Lung (tissue), 12 donors: Measurements from ENCODE around the gene CPT2. TPM values are rescaled to one million over a fixed set of nuclear protein-coding genes. Genes with fewer than 3 reads are reported as not detected.

Source experiments
- ATAC-seq: fragments of 200-7000 bp; cut with Tn5 transposase; one replicate; pipeline ENCODE4 v1.9.1; 2020; ENCODE audit warnings: moderate number of reproducible peaks; ENCODE audit not compliant: insufficient read depth, low FRiP score
- DNase-seq, 3 donors: peaks; one replicate each; pipeline ENCODE4 v3.0.0-alpha.2; 2013 to 2017
- H3K27ac ChIP-seq, 2 donors: one replicate each; pipeline ENCODE4 v1.5.1; 2013; ENCODE audit warnings: mild to moderate bottlenecking in 2 of 2, moderate library complexity in 2 of 2, control low read depth in 1 of 2, inconsistent platforms in 1 of 2, low read depth in 1 of 2, low read length in 1 of 2
- H3K27me3 ChIP-seq, 3 donors: one replicate each; pipeline ENCODE4 v1.5.1; 2013; ENCODE audit warnings: low read length in 2 of 3; ENCODE audit not compliant: control insufficient read depth in 3 of 3, insufficient read depth in 3 of 3
- H3K36me3 ChIP-seq, 4 donors: one replicate each; pipeline ENCODE4 v1.5.1; 2013; ENCODE audit warnings: low read length in 4 of 4, mild to moderate bottlenecking in 1 of 4, moderate library complexity in 1 of 4; ENCODE audit not compliant: control insufficient read depth in 4 of 4, insufficient read depth in 4 of 4
- H3K4me1 ChIP-seq, 5 donors: one replicate each; pipeline ENCODE4 v1.5.1; 2013; ENCODE audit warnings: low read length in 5 of 5, mild to moderate bottlenecking in 2 of 5, moderate library complexity in 1 of 5; ENCODE audit not compliant: control insufficient read depth in 5 of 5, insufficient read depth in 5 of 5
- H3K4me3 ChIP-seq: one replicate; pipeline ENCODE4 v1.5.1; 2013; ENCODE audit warnings: mild to moderate bottlenecking, control low read depth, moderate library complexity
- H3K9ac ChIP-seq, 2 donors: one replicate each; pipeline ENCODE4 v1.5.1; 2013; ENCODE audit warnings: low read length in 2 of 2, control low read depth in 1 of 2; ENCODE audit not compliant: insufficient read depth in 1 of 2
- H3K9me3 ChIP-seq, 4 donors: one replicate each; pipeline ENCODE4 v1.5.1; 2013; ENCODE audit warnings: low read length in 3 of 4, mild to moderate bottlenecking in 1 of 4, moderate library complexity in 1 of 4; ENCODE audit not compliant: control insufficient read depth in 4 of 4, insufficient read depth in 3 of 4
- WGBS, 2 donors: extraction: QIAGEN DNeasy Blood & Tissue Kit; methylation state at CpG; one replicate each; pipeline ENCODE4 v1.1.7; 2013; 5-methylcytosine and 5-hydroxymethylcytosine counted together
- polyA plus RNA-seq, 2 donors: library from polyadenylated mRNA; stranded (reverse); fragments of 200-250 nt; gene quantifications; one replicate each; pipeline ENCODE4 v1.2.1, GENCODE V29; 2013
- total RNA-seq, 2 donors: library from RNA; depleted of rRNA in 1 of 2; stranded (reverse); fragments of >200 nt in 1 of 2; gene quantifications; one replicate each; pipeline ENCODE4 v1.2.1, GENCODE V29; 2014 to 2021
- TF ChIP-seq, protein P1 (sequence below): IDR thresholded peaks from 2 replicates; pipeline ENCODE4 v1.5.1; 2012; ENCODE audit warnings: mild to moderate bottlenecking; ENCODE audit errors: control extremely low read depth, extremely low read depth
- donor health status: control.
- donor health status: control.
- donor health status: Bipolar disorder and iron deficiency.
- donor health status: healthy.
- donor health status: DM: yes; HTN: yes; CAD: no.

Gene CPT2
- total and polyA plus RNA-seq, 4 donors = 11.5 to 26.4 (median 18.7) TPM

DNA sequence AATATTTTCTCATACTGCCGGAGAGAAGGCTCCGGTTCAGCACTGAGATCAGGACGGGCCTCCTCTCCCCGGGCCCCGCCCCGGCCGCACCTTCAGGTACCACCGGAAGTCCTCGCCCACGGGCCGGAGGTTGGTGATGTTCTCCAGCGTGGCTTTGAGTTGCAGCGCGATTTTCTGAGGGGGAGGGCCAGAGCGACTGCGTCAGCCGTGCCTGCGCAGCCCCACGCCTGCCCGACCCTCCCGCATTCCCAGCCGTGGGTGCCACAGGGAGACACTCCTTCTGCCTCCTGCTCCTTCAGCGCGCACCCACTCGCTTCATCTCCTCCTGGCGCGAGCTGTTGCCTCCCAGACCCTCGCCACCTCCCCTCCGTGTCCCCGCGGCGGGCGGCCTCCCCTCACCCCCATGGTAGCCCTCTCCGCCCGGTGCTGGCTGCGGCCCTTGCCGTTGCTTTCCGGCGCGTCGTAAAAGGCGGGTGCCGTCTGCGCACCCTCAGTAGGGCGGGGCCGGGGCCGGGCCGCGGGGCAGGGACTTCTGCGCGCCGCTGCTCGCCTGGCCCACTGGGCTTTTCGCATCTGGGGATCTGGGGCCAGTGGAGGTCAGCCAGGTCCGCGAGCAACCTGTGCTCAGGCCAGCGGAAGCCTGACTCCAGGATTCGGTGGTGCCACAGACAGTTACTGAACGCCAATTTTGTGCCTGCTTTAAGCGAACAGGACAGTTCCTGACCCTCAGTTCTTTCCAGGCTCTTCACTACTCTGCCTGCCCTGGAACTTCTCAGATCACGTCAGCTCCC is 23.7 kb downstream of the CPT2 start, which contains the start of gene CZIB:
TSS of gene CZIB (minus strand) at position 464 of the 791 bp plus-strand sequence. CDS start at position 405, 59 bp downstream.
- no peaks in the 10 kb centered on the region for H3K27me3 ChIP-seq
- WGBS, 2 donors = 1% methylated on average over 61 of the region's 61 CpGs
- ATAC-seq (peak; percentile 97), DNase-seq (peak; percentile 93 to 95 (median 93))
- H3K36me3 ChIP-seq = peaks cover 2 to 14% (median 8%) of the 10 kb centered on the region in 4 donors
- TF ChIP-seq, protein P1, sequence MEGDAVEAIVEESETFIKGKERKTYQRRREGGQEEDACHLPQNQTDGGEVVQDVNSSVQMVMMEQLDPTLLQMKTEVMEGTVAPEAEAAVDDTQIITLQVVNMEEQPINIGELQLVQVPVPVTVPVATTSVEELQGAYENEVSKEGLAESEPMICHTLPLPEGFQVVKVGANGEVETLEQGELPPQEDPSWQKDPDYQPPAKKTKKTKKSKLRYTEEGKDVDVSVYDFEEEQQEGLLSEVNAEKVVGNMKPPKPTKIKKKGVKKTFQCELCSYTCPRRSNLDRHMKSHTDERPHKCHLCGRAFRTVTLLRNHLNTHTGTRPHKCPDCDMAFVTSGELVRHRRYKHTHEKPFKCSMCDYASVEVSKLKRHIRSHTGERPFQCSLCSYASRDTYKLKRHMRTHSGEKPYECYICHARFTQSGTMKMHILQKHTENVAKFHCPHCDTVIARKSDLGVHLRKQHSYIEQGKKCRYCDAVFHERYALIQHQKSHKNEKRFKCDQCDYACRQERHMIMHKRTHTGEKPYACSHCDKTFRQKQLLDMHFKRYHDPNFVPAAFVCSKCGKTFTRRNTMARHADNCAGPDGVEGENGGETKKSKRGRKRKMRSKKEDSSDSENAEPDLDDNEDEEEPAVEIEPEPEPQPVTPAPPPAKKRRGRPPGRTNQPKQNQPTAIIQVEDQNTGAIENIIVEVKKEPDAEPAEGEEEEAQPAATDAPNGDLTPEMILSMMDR = no peak
- H3K4me1 ChIP-seq = peaks cover 0 to 17% (median 3%) of the 10 kb centered on the region in 5 donors
- peak within 1 kb of the TSS; percentile 74 to 94 for H3K9ac ChIP-seq
- peak within 1 kb of the TSS; percentile 92 for H3K4me3 ChIP-seq
- H3K9me3 ChIP-seq = no peaks in the 10 kb centered on the region
- peak within 1 kb of the TSS; percentile 96 to 99 for H3K27ac ChIP-seq

GRCh38 chr1:53220962-53221286 is 24.3 kb downstream of the CPT2 start:
- ATAC-seq (no peak), DNase-seq (no peak)
- peak overlapping the region; percentile 96 to 99 for H3K27ac ChIP-seq
- H3K4me3 ChIP-seq = peak overlapping the region; percentile 52
- H3K4me1 ChIP-seq = peaks cover 0 to 17% (median 3%) of the 10 kb centered on the region in 5 donors
- H3K27me3 ChIP-seq = no peaks in the 10 kb centered on the region
- H3K36me3 ChIP-seq = peaks cover 2 to 10% (median 8%) of the 10 kb centered on the region in 4 donors
- TF ChIP-seq, protein P1 = no peak
- WGBS, 2 donors = 48 to 49% methylated on average over 3 of the region's 3 CpGs
- peak overlapping the region; percentile 74 to 94 for H3K9ac ChIP-seq
- no peaks in the 10 kb centered on the region for H3K9me3 ChIP-seq

GRCh38 chr1:53237638-53238037 is 41.0 kb downstream of the CPT2 start:
- 31 to 36% methylated on average over 8 of the region's 8 CpGs for WGBS, 2 donors
- no peak overlapping the region for H3K27ac ChIP-seq
- peak in 1 of 3 donors; percentile 34 for DNase-seq

More at GRCh38 chr1:53237638-53238037, 41.0 kb downstream of the CPT2 start:
- H3K4me3 ChIP-seq = peak overlapping the region; percentile 97
- no peak for ATAC-seq
- peak overlapping the region; percentile 88 to 89 for H3K9ac ChIP-seq
- TF ChIP-seq, protein P1 = no peak
- H3K4me1 ChIP-seq = peaks cover 3 to 9% (median 4%) of the 10 kb centered on the region in 5 donors
- H3K36me3 ChIP-seq = peaks cover 12 to 28% (median 21%) of the 10 kb centered on the region in 4 donors
- no peaks in the 10 kb centered on the region for H3K9me3 ChIP-seq
- no peaks in the 10 kb centered on the region for H3K27me3 ChIP-seq
